GM12801 (cell line): ENCODE results near the gene KLF13.

Experiments used
- TF ChIP-seq, protein P1 (sequence below): IDR thresholded peaks from one replicate; pipeline ENCODE4 v1.5.1; 2011; ENCODE audit warnings: control low read depth; ENCODE audit not compliant: insufficient read length; ENCODE audit errors: extremely low read depth

KLF13 gene

DNA sequence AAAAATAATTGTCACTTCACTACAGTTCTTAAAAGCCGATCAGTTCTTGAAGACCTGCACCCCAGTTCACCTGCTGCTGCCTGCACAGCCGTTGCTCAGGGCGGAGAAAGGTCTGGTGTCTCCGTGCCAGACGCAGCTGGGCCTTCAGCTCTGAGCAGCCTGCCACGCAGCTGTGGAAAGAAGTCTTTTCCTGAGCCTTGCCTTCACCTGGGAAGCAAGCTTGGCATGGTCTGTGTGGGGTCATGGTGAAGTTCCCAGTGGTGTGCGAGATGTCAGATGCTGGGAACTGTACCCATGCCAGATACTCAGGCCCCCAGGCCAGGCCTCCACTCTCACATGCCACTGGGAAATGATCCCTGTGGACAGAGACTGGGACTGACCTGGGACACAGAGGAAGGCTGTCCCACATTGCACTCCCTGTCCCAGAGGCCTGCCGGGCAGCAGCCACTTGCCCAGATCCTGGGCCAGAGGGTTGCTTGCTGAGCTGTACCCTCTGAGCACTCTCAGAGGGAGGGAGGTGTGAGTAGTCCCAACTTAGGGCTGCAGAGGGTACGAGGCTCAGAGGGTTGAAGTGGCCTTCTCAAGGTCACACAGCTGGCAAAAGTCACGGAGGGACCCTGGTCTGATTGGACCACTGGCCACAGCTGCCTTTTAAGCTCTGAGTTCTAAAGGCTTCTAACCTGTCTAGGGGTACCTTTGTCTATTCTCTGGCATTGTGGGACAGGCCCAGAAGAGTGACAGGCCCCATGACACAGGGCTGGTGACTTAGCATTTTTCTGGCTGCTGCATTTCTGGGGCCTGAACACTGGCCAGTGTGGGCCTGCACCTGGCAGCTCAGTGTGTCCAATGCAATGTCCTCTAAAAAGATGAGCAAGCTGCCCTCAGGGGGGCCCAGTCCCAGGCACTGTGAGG lies 55.4 kb downstream of the KLF13 start:
- TF ChIP-seq, protein P1, sequence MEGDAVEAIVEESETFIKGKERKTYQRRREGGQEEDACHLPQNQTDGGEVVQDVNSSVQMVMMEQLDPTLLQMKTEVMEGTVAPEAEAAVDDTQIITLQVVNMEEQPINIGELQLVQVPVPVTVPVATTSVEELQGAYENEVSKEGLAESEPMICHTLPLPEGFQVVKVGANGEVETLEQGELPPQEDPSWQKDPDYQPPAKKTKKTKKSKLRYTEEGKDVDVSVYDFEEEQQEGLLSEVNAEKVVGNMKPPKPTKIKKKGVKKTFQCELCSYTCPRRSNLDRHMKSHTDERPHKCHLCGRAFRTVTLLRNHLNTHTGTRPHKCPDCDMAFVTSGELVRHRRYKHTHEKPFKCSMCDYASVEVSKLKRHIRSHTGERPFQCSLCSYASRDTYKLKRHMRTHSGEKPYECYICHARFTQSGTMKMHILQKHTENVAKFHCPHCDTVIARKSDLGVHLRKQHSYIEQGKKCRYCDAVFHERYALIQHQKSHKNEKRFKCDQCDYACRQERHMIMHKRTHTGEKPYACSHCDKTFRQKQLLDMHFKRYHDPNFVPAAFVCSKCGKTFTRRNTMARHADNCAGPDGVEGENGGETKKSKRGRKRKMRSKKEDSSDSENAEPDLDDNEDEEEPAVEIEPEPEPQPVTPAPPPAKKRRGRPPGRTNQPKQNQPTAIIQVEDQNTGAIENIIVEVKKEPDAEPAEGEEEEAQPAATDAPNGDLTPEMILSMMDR: no peak

DNA sequence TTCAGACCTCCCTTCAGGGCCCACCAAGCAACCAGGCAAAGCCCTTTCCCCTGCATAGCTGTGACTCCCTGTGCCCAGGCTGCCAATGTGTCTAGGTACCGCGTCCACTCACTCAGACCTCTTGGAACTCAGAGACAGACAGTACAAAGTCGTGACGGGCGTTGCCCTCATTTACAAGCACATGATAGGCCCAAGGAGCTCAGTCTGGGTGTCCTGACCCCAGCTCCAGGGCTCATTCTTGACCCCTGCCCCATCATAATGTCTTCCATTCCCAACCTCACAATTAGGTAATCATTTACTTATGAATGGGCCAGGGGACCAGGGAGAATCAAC lies 56.0 kb downstream of the KLF13 start:
- TF ChIP-seq, protein P1: no peak

DNA sequence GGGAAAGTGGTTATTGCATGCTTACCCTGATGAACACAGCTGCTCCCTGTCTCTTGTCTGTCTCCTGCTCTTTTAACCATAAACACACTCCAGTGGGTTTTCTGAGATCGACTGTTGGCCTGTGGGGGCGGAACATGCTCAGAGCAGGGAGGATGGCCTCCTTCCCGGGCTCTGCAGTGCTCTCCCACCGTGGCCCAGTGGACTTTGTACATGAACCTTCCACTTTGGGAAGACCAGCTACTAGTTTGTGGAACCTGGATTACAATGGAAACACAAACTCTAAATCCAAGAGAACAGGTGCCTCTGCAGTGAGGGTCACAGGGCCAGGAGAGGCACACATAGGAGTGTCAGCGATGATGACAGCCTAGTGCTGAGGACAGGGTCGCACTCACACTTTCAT lies 56.5 kb downstream of the KLF13 start:
- TF ChIP-seq, protein P1: no peak

DNA sequence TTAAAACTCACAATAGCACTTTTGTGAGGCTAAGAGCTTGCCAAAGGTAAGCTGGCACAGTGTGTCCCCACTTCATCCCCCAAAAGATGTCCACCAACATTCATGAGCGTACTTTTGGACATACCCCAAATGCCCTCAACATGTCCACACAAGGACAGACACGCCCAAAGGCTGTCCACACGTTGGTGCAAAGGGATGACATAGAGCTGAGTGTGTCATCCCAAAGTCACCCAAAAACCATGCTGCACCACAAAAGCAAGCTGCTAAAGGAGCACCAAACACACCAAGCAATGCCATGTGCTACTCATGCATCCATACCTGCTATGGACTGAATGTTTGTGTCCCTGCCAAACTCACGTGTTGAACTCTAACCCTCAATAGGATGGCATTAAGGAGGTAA lies 57.9 kb downstream of the KLF13 start:
- TF ChIP-seq, protein P1: no peak

DNA sequence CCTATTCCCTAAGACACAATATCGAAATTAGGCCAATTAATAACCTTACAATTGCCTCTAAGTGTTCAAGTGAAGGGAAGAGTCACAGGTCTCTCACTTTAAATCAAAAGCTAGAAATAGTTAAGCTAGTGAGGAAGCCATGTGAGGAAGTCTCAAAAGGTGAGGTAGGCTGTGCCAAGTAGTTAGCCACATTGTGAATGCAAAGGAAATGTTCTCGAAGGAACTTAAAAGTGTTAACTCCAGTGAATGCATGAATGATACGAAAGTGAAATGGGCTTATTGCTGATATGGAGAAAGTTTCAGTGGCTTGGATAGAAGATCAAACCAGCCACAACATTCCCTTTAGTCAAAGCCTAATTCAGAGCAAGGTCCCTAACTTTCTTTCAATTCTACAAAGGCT lies 59.1 kb downstream of the KLF13 start:
- TF ChIP-seq, protein P1: no peak

DNA sequence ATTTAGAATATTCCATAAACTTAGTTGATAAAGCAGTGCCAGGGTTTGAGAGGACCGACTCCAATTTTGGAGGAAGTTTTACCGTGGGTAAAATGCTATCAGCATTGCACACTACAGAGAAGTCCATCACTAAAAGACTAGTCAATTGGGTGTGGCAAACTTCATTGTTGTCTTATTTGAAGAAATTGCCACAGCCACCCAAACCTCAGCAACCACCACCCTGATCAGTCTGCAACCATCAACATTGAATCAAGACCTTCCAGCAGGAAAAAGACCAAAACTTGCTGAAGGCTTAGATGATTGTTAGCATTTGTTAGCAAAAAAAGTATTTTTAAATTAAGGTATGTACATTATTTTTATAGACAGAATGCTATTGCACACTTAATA lies 60.5 kb downstream of the KLF13 start:
- TF ChIP-seq, protein P1: no peak

DNA sequence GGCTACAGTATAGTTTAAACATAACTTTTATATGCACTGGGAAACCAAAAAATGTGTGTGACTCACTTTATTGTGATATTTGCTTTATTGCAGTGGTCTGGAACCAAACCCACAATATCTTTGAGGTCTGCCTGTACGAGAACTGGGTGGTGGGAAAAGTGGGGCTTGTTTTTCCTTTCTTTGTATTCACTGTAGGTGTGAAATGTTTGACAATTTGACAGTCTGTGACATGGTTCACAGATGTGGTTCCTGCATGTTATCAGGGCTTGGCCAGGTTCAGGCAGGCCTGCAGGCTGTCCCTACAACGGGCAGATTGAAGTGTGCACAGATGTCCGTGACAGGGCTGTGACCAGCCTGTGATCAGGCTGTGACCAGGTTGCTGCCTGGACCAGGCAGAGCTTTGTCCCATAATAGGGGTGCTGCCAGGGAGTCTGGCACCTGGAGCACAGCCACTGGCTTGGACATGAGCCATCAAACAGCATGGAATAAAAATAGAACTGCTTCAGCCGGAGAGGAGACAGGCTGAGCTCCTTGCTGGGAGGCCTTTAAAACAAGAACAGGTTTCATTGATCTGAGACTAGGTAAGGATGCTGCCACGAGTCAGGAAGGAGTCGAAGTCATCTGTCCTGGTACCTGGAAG lies 61.0 kb downstream of the KLF13 start:
- TF ChIP-seq, protein P1: no peak
